HCT116 (cell line): Measurements from ENCODE around the gene DYNLRB1. TPM values are rescaled to one million over a fixed set of nuclear protein-coding genes. Genes with fewer than 3 reads are reported as not detected.

ENCODE experiments used
- ATAC-seq: fragments of 200-7000 bp; cut with Tn5 transposase; 2 replicates; pipeline ENCODE4 v1.9.1; 2020; ENCODE audit warnings: mild to moderate bottlenecking, moderate library complexity
- BruUV-seq: library from RNA; stranded (reverse); fragments of 400-500 nt; replicated peaks from 2 replicates; lab custom pipeline; 2021; lab: Mats Ljungman, UMichigan
- CTCF ChIA-PET: fragments of 300-600 bp; sonication (Branson Sonifier 250); formaldehyde crosslinking; loops from one replicate; lab custom pipeline; 2021; ENCODE audit warnings: antibody characterized with exemption; lab: Charles Lee
- POLR2A ChIA-PET: fragments of 300-600, 350-600 bp; sonication (Branson Sonifier 250); formaldehyde crosslinking; loops from one replicate; lab custom pipeline; 2021; ENCODE audit warnings: antibody characterized with exemption; lab: Charles Lee
- RAD21 ChIA-PET, 2 experiments: fragments of 300-600 bp; sonication (Branson Sonifier 250); formaldehyde crosslinking; loops; one replicate each; lab custom pipeline; 2023; ENCODE audit warnings: low total read pairs in 2 of 2; ENCODE audit not compliant: uncharacterized antibody in 2 of 2, unreplicated experiment in 2 of 2, low non-redundant PET in 1 of 2; lab: Charles Lee
- DNase-seq: peaks from one replicate; pipeline ENCODE4 v3.0.0-alpha.2; 2010; ENCODE audit warnings: low read depth, low spot score
- H2AFZ ChIP-seq: fragments of 200-600 bp; shearing (Covaris generic), sonication (generic); 2 replicates; pipeline ENCODE4 v1.6.1; 2017; ENCODE audit warnings: low read depth, mixed run types, mixed read lengths, antibody characterized with exemption, low read length; ENCODE audit not compliant: poor library complexity, severe bottlenecking
- H3K27ac ChIP-seq: 2 replicates; pipeline ENCODE4 v1.5.1; 2012; ENCODE audit warnings: low read depth, low read length
- H3K27me3 ChIP-seq: fragments of 200-600 bp; sonication (generic); 2 replicates; pipeline ENCODE4 v1.6.1; 2016; ENCODE audit warnings: mixed run types, low read length, mixed read lengths; ENCODE audit not compliant: insufficient read depth
- H3K36me3 ChIP-seq, 2 experiments: fragments of 200-500 bp in 1 of 2; fragments of 200-600 bp in 1 of 2; sonication (Bioruptor generic) in 1 of 2; sonication (generic) in 1 of 2; 2 replicates each; pipeline versions ENCODE4 v1.5.1 to v1.6.1; 2014 to 2016; ENCODE audit warnings: low read length in 2 of 2, inconsistent platforms in 1 of 2, mixed read lengths in 1 of 2, mixed run types in 1 of 2; ENCODE audit not compliant: insufficient read depth in 2 of 2, control insufficient read depth in 1 of 2
- H3K4me1 ChIP-seq, 2 experiments: fragments of 200-600 bp in 1 of 2; sonication (generic) in 1 of 2; 2 replicates each; pipeline versions ENCODE4 v1.5.1 to v1.6.1; 2012 to 2017; ENCODE audit warnings: low read length in 2 of 2, inconsistent platforms in 1 of 2, mild to moderate bottlenecking in 1 of 2, mixed read lengths in 1 of 2, mixed run types in 1 of 2, moderate library complexity in 1 of 2; ENCODE audit not compliant: insufficient read depth in 2 of 2, control insufficient read depth in 1 of 2
- H3K4me2 ChIP-seq: fragments of 200-600 bp; sonication (generic); 2 replicates; pipeline ENCODE4 v1.6.1; 2017; ENCODE audit warnings: mixed run types, low read length, mixed read lengths
- H3K4me3 ChIP-seq, 2 experiments: fragments of 200-600 bp in 1 of 2; sonication (generic) in 1 of 2; replicated peaks in 1 of 2; 2 replicates each; pipeline ENCODE4 v1.5.1; 2011 to 2016; ENCODE audit warnings: low read length in 2 of 2, control low read depth in 1 of 2, low read depth in 1 of 2, mild to moderate bottlenecking in 1 of 2, mixed read lengths in 1 of 2, mixed run types in 1 of 2
- H3K79me2 ChIP-seq: fragments of 200-600 bp; sonication (generic); 2 replicates; pipeline ENCODE4 v1.6.1; 2017; ENCODE audit warnings: mild to moderate bottlenecking, mixed run types, low read length, moderate library complexity, mixed read lengths; ENCODE audit not compliant: insufficient read depth
- H3K9ac ChIP-seq: fragments of 200-600 bp; sonication (generic); 2 replicates; pipeline ENCODE4 v1.6.1; 2016; ENCODE audit warnings: low read length, mixed read lengths
- H3K9me2 ChIP-seq: fragments of 200-600 bp; sonication (generic), shearing (Covaris generic); 2 replicates; pipeline ENCODE4 v1.6.1; 2017; ENCODE audit warnings: mixed run types, mild to moderate bottlenecking, moderate library complexity; ENCODE audit not compliant: insufficient read depth
- H3K9me3 ChIP-seq, 2 experiments: fragments of 200-500 bp in 1 of 2; fragments of 200-600 bp in 1 of 2; sonication (Bioruptor generic) in 1 of 2; sonication (generic) in 1 of 2; 2 replicates each; pipeline ENCODE4 v1.6.1; 2014 to 2017; ENCODE audit warnings: low read length in 2 of 2, mixed read lengths in 2 of 2, inconsistent platforms in 1 of 2, low read depth in 1 of 2, mild to moderate bottlenecking in 1 of 2, mixed run types in 1 of 2, moderate library complexity in 1 of 2; ENCODE audit not compliant: control insufficient read depth in 1 of 2, insufficient read depth in 1 of 2
- H4K20me1 ChIP-seq: fragments of 200-600 bp; sonication (generic), shearing (Covaris generic); 2 replicates; pipeline ENCODE4 v1.6.1; 2017; ENCODE audit warnings: mixed run types, mild to moderate bottlenecking, moderate library complexity; ENCODE audit not compliant: insufficient read depth
- CBX3 ChIP-seq: IDR thresholded peaks from 2 replicates; pipeline ENCODE4 v1.6.1; 2012; ENCODE audit warnings: low read depth
- CEBPB ChIP-seq: IDR thresholded peaks from 2 replicates; pipeline ENCODE4 v1.6.1; 2012; ENCODE audit warnings: low read depth
- EGR1 ChIP-seq: IDR thresholded peaks from 2 replicates; pipeline ENCODE4 v1.6.1; 2012; ENCODE audit warnings: low read depth
- ELF1 ChIP-seq: IDR thresholded peaks from 2 replicates; pipeline ENCODE4 v1.6.1; 2012; ENCODE audit warnings: low read depth, borderline replicate concordance
- EZH2phosphoT487 ChIP-seq: fragments of 200-600 bp; IDR thresholded peaks from 2 replicates; pipeline ENCODE4 v1.6.1; 2018; ENCODE audit warnings: antibody characterized with exemption, borderline replicate concordance
- POLR2AphosphoS5 ChIP-seq: IDR thresholded peaks from 2 replicates; pipeline ENCODE4 v1.6.1; 2011; ENCODE audit warnings: mild to moderate bottlenecking, low read depth, low read length, moderate library complexity
- RAD21 ChIP-seq: IDR thresholded peaks from 2 replicates; pipeline ENCODE4 v1.6.1; 2012; ENCODE audit warnings: low read depth, mild to moderate bottlenecking
- SIN3A ChIP-seq: IDR thresholded peaks from 2 replicates; pipeline ENCODE4 v1.6.1; 2012; ENCODE audit warnings: low read depth
- SP1 ChIP-seq: IDR thresholded peaks from 2 replicates; pipeline ENCODE4 v1.6.1; 2012; ENCODE audit warnings: low read depth
- SRF ChIP-seq: IDR thresholded peaks from 2 replicates; pipeline ENCODE4 v1.6.1; 2012; ENCODE audit warnings: low read depth
- TCF7L2 ChIP-seq: IDR thresholded peaks from 2 replicates; pipeline ENCODE4 v1.7.0; 2011; ENCODE audit warnings: borderline replicate concordance, inconsistent platforms; ENCODE audit not compliant: insufficient read depth, insufficient read length; ENCODE audit errors: extremely low read depth
- YY1 ChIP-seq: IDR thresholded peaks from 2 replicates; pipeline ENCODE4 v1.6.1; 2011; ENCODE audit warnings: low read length, low read depth, moderate library complexity, mild to moderate bottlenecking; ENCODE audit not compliant: insufficient replicate concordance; ENCODE audit errors: extremely low read depth
- ZFX ChIP-seq: fragments of 450-650 bp; IDR thresholded peaks from 2 replicates; pipeline ENCODE4 v1.6.1; 2017
- ZNF274 ChIP-seq: fragments of 200-500 bp; sonication (Bioruptor generic); IDR thresholded peaks from 2 replicates; pipeline ENCODE4 v1.6.1; 2014; ENCODE audit warnings: mild to moderate bottlenecking, low read depth, low read length, inconsistent platforms
- intact Hi-C: fragments of 100-400 bp; cut with micrococcal nuclease; formaldehyde crosslinking; loops from 2 replicates; pipeline ENCODE4 v1.10.0; 2022
- total RNA-seq: library from RNA; stranded (reverse); gene quantifications from one replicate; pipeline ENCODE4 v1.2.1, GENCODE V29; 2021; ENCODE audit not compliant: unreplicated experiment
- TF ChIP-seq, protein P1 (sequence below): IDR thresholded peaks from 2 replicates; pipeline ENCODE4 v1.6.1; 2011; ENCODE audit warnings: mild to moderate bottlenecking, low read length, moderate library complexity; ENCODE audit not compliant: insufficient replicate concordance; ENCODE audit errors: extremely low read depth

DYNLRB1 gene
- total RNA-seq, 1 experiment from 2014 or later, result 106 TPM

DNA sequence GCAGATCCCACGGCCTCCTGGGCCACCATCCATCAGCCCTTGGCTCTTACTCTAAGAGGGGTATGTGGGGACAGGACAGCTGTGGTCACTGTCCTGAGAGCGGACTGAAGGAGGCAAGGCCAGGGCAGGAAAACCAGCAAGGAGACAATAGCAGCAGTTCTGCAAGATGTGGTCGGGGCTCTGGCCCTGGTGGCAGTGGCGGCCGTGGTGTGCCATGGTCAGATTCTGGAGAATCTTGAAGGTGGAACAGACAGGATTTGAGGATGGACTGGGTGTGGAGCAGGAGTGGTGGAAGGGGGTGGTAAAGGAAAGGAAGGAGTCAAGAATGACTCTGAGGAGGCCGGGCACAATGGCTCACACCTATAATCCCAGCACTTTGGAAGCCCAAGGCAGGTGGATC lies 36.3 kb downstream of the DYNLRB1 start:
- BruUV-seq, result no TSS peak
- ChIA-PET RAD21 (no interaction called here), CTCF (interaction anchor here (1.5 kb wide), 1 partner anchor 14 kb away, joined by 7 read pairs; no protein-coding TSS in a partner anchor), POLR2A (no interaction called here)
- intact Hi-C loops, result no loop called here
- H3K4me3 ChIP-seq, result no peak overlapping the region
- no peaks in the 10 kb centered on the region for H3K36me3 ChIP-seq
- TF ChIP-seq YY1, result no peak
- no peak for TF ChIP-seq SRF
- TF ChIP-seq, protein P1, sequence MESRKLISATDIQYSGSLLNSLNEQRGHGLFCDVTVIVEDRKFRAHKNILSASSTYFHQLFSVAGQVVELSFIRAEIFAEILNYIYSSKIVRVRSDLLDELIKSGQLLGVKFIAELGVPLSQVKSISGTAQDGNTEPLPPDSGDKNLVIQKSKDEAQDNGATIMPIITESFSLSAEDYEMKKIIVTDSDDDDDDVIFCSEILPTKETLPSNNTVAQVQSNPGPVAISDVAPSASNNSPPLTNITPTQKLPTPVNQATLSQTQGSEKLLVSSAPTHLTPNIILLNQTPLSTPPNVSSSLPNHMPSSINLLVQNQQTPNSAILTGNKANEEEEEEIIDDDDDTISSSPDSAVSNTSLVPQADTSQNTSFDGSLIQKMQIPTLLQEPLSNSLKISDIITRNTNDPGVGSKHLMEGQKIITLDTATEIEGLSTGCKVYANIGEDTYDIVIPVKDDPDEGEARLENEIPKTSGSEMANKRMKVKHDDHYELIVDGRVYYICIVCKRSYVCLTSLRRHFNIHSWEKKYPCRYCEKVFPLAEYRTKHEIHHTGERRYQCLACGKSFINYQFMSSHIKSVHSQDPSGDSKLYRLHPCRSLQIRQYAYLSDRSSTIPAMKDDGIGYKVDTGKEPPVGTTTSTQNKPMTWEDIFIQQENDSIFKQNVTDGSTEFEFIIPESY, result no peak
- no peak for TF ChIP-seq POLR2AphosphoS5
- no peak for ATAC-seq
- H3K4me1 ChIP-seq, result peaks cover 0 to 18% of the 10 kb centered on the region in 2 experiments; a peak in 2 of 4 replicates
- no peak overlapping the region for H3K27ac ChIP-seq
- H3K79me2 ChIP-seq, result no peaks in the 10 kb centered on the region
- no peak overlapping the region for H3K9ac ChIP-seq
- H3K9me3 ChIP-seq, result no peaks in the 10 kb centered on the region
- no peaks in the 10 kb centered on the region for H3K27me3 ChIP-seq
- no peak overlapping the region for H2AFZ ChIP-seq
- DNase-seq, result no peak
- no peak overlapping the region for H3K4me2 ChIP-seq
- H4K20me1 ChIP-seq, result no peaks in the 10 kb centered on the region
- no peaks in the 10 kb centered on the region for H3K9me2 ChIP-seq

DNA sequence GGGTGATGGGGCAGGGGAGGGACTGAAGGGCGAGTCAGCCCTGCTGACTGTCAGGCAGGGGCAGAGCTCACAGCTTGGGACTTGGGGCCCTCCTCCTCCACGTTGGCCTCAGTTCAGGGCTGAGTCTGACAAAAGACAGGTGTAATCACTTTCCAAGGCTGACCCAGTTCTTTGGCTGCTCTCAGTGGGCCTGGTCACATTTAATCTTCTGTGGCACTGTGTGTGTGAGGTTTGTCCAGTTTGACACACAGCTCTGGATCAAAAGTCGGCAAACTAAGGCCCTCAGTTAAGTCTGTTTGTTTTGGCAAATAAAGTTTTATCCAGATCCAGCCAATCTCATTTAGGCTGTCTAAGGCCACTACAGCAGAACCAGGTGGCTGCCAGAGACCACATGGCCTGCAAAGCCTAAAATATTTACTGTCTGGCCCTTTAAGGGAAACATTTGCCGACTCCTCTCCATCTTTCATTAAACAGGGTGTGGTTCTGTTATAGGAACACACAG lies 37.2 kb downstream of the DYNLRB1 start:
- POLR2A ChIA-PET, result no interaction called here
- TF ChIP-seq TCF7L2 (no peak), YY1 (no peak), SIN3A (no peak), EGR1 (no peak), ZFX (no peak), SP1 (no peak), CBX3 (no peak), ZNF274 (no peak), RAD21 (no peak), CEBPB (no peak), ELF1 (no peak), EZH2phosphoT487 (no peak)
- TF ChIP-seq, protein P1, result no peak

More for the DNA sequence above, 37.2 kb downstream of the DYNLRB1 start:
- ChIA-PET CTCF (interaction anchor here (1.5 kb wide), 1 partner anchor 14 kb away, joined by 7 read pairs; no protein-coding TSS in a partner anchor), RAD21 (interaction anchor here in 1 of 2 experiments (0.8 kb wide), 1 partner anchor 130 kb away, joined by 4 read pairs; no protein-coding TSS in a partner anchor)
- Histone ChIP-seq H2AFZ (no peak overlapping the region), H4K20me1 (no peaks in the 10 kb centered on the region), H3K36me3 (no peaks in the 10 kb centered on the region), H3K27me3 (no peaks in the 10 kb centered on the region), H3K9me2 (no peaks in the 10 kb centered on the region), H3K4me2 (no peak overlapping the region), H3K9ac (no peak overlapping the region), H3K4me1 (peaks cover 0 to 18% of the 10 kb centered on the region in 2 experiments; a peak in 2 of 4 replicates), H3K79me2 (no peaks in the 10 kb centered on the region), H3K9me3 (no peaks in the 10 kb centered on the region), H3K27ac (no peak overlapping the region), H3K4me3 (no peak overlapping the region)
- intact Hi-C loops, result no loop called here
- DNase-seq (no peak), ATAC-seq (no peak)
- BruUV-seq, result no TSS peak
